Prostate gland (tissue), 2 donors: ENCODE results near the gene MRE11. TPM values are rescaled to one million over a fixed set of nuclear protein-coding genes. Genes with fewer than 3 reads are reported as not detected.

Experiments used
- DNase-seq: peaks from one replicate; pipeline ENCODE4 v3.0.0-alpha.2; 2019; ENCODE audit warnings: low spot score
- H3K27ac ChIP-seq, 2 donors: fragments of 200-600 bp; sonication (generic); 2 replicates each; pipeline ENCODE4 v1.5.1; 2017 to 2019
- H3K27me3 ChIP-seq: fragments of 200-600 bp; sonication (generic); replicated peaks from 2 replicates; pipeline ENCODE4 v1.5.1; 2019; ENCODE audit not compliant: insufficient read depth
- H3K36me3 ChIP-seq, 2 donors: fragments of 200-600 bp; sonication (generic); 1 replicate in 1 of 2; 2 replicates in 1 of 2; pipeline versions ENCODE4 v1.5.1 to v1.8.1; 2017 to 2019
- H3K4me1 ChIP-seq: fragments of 200-600 bp; sonication (generic); replicated peaks from 2 replicates; pipeline ENCODE4 v1.5.1; 2019
- H3K4me3 ChIP-seq, 2 donors: fragments of 200-600 bp; sonication (generic); 2 replicates each; pipeline ENCODE4 v1.5.1; 2017 to 2019
- H3K9me3 ChIP-seq: fragments of 200-600 bp; sonication (generic); 2 replicates; pipeline ENCODE4 v1.5.1; 2017
- CTCF ChIP-seq, 4 experiments: fragments of 200-600 bp in 2 of 4; fragments of 450-650 bp in 2 of 4; sonication (generic) in 2 of 4; IDR thresholded peaks; 1 replicate in 3 of 4; 2 replicates in 1 of 4; pipeline ENCODE4 v1.5.1; 2016 to 2019; ENCODE audit warnings: antibody characterized with exemption in 4 of 4, mild to moderate bottlenecking in 2 of 4, moderate library complexity in 2 of 4
- POLR2A ChIP-seq: fragments of 450-650 bp; IDR thresholded peaks from one replicate; pipeline ENCODE4 v1.6.1; 2016; ENCODE audit warnings: antibody characterized with exemption, mild to moderate bottlenecking
- POLR2AphosphoS5 ChIP-seq: sonication (generic); formaldehyde crosslinking; IDR thresholded peaks from one replicate; pipeline ENCODE4 v1.6.1; 2017; ENCODE audit warnings: antibody characterized with exemption
- WGBS: methylation state at CpG from one replicate; pipeline ENCODE4 v1.1.5; 2018; 5-methylcytosine and 5-hydroxymethylcytosine counted together
- intact Hi-C: fragments of 100-400 bp; cut with DNase I; formaldehyde crosslinking; loops from one replicate; pipeline ENCODE4 v1.14.2; 2022
- total RNA-seq, 2 donors: library from RNA; depleted of rRNA; stranded (reverse); fragments of >200 nt; gene quantifications; one replicate each; pipeline ENCODE4 v1.1.0, GENCODE V29; 2016

MRE11 gene
- total RNA-seq, 2 donors from 2014 or later: 12.3 to 14.1 TPM

GRCh38 chr11:94519478-94520084 is 25.9 kb upstream of the MRE11 start:
- intact Hi-C loops: loop anchor here (10.0 kb wide), 2 partner anchors 75 to 375 kb away; no protein-coding TSS in a partner anchor
- no peak overlapping the region for H3K27ac ChIP-seq
- TF ChIP-seq POLR2AphosphoS5 (no peak), CTCF (IDR thresholded peaks at IDR 0.05) (peak; percentile 28 to 69 (median 62))
- H3K4me3 ChIP-seq: no peak overlapping the region
- no peaks in the 10 kb centered on the region for H3K27me3 ChIP-seq
- no peak for DNase-seq
- no peaks in the 10 kb centered on the region for H3K9me3 ChIP-seq
- WGBS: 7% methylated on average over 5 of the region's 5 CpGs
- H3K4me1 ChIP-seq: no peaks in the 10 kb centered on the region
- H3K36me3 ChIP-seq: no peaks in the 10 kb centered on the region

GRCh38 chr11:94518300-94518699 is 24.7 kb upstream of the MRE11 start:
- Histone ChIP-seq H3K4me1 (no peaks in the 10 kb centered on the region), H3K27ac (no peak overlapping the region), H3K4me3 (no peak overlapping the region), H3K27me3 (no peaks in the 10 kb centered on the region), H3K9me3 (no peaks in the 10 kb centered on the region), H3K36me3 (no peaks in the 10 kb centered on the region)
- WGBS: 62% methylated on average over 4 of the region's 4 CpGs
- no peak for TF ChIP-seq CTCF (IDR thresholded peaks at IDR 0.05)
- intact Hi-C loops: no loop called here
- DNase-seq: no peak

- Histone ChIP-seq H3K36me3 (no peaks in the 10 kb centered on the region), H3K4me1 (no peaks in the 10 kb centered on the region), H3K27me3 (no peaks in the 10 kb centered on the region), H3K4me3 (no peak overlapping the region), H3K9me3 (no peaks in the 10 kb centered on the region), H3K27ac (no peak overlapping the region)
- WGBS: 53% methylated on average over 1 of the region's 1 CpG
- TF ChIP-seq POLR2AphosphoS5 (no peak), POLR2A (no peak), CTCF (IDR thresholded peaks at IDR 0.05) (no peak)
- intact Hi-C loops: no loop called here
- DNase-seq: no peak
Measured at GRCh38 chr11:94516725-94517124, 23.1 kb upstream of the MRE11 start.

DNA sequence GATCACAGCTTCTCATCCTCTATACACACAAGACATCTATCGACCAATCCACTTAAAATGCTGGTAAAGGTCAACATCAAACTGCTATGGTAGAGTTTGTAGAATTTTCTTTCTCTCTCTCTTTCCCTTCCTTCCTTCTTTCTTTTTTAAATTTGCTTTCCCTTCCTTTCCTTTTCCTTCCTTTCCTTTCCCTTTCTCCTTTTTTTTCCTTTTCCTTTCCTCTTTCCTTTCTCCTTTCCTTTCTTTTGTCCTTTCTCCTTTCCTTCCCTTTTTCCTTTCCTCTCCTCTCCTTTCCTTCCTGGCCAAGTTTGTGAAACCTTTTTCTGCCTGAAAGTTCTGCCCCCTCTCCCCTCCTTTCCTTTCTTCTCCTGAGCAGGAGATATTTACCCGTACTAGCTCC is 21.8 kb upstream of the MRE11 start:
- no peak for TF ChIP-seq POLR2AphosphoS5
- no peak for TF ChIP-seq CTCF (IDR thresholded peaks at IDR 0.05)
- TF ChIP-seq POLR2A: no peak
- DNase-seq: no peak
- H3K27ac ChIP-seq: no peak overlapping the region
- 82% methylated on average over 2 of the region's 2 CpGs for WGBS
- no peaks in the 10 kb centered on the region for H3K4me1 ChIP-seq
- H3K4me3 ChIP-seq: no peak overlapping the region
- no peaks in the 10 kb centered on the region for H3K9me3 ChIP-seq
- no peaks in the 10 kb centered on the region for H3K27me3 ChIP-seq
- intact Hi-C loops: no loop called here
- no peaks in the 10 kb centered on the region for H3K36me3 ChIP-seq

DNA sequence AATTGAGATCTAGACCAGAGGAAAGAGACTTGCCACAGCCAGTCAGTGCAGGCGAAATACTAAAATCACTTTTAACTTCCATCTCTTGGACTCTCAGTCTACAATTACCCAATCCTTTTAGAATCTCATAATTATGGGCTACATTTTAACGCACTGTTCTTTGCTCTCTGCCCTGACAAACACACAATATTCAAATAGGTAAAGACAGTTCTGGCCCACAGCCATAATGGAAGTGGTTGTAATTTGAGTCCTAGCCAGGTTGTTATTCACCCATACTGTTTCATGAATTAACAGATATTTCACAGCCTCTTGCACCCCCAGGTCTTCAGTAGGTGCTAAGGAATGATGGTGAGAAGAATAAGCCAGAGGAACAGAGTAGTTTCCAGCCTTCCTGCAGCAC is 19.4 kb upstream of the MRE11 start:
- TF ChIP-seq POLR2A (no peak), CTCF (IDR thresholded peaks at IDR 0.05) (no peak), POLR2AphosphoS5 (no peak)
- intact Hi-C loops: no loop called here
- H3K36me3 ChIP-seq: no peaks in the 10 kb centered on the region
- 20% methylated on average over 2 of the region's 2 CpGs for WGBS
- H3K4me3 ChIP-seq: no peak overlapping the region
- no peak overlapping the region for H3K27ac ChIP-seq
- H3K4me1 ChIP-seq: no peaks in the 10 kb centered on the region
- no peaks in the 10 kb centered on the region for H3K9me3 ChIP-seq
- no peak for DNase-seq
- no peaks in the 10 kb centered on the region for H3K27me3 ChIP-seq
